ENCODE data around the gene DTD2. TPM values are rescaled to one million over a fixed set of nuclear protein-coding genes. Genes with fewer than 3 reads are reported as not detected.

DTD2 gene
- total RNA-seq, 1 experiment from 2014 or later: 15.2 TPM

DNA sequence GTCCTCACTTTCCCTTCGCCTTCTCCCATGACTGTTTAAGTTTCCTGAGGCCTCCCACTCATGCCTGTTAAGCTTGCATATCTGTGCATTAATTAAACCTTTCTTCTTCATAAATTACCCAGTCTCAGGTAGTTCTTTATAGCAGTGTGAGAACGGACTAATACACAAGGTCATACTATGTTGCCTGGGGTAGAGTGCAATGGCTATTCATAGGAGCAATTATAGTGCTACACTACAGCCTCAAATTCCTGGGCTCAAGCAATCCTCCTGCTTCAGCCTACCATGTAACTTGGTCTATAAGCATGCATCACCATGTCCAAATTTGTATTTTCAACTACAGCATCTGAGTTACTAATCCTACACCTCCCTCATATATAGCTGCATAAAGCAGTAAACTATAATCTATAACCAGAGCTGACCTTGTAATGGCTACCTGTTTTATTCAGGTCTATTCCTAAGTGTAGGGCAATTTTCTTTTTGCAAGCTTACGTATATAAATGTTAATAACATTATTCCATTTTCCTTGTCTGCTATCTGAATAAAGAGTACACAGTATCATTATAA, 55.9 kb downstream of the DTD2 start:
- Histone ChIP-seq H3K27ac (ENCODE audit: low read length) (no peak overlapping the region), H3K36me3 (ENCODE audit: control insufficient read depth, insufficient read depth, low read length) (peaks cover 3% of the 10 kb centered on the region), H3K27me3 (ENCODE audit: control insufficient read depth, insufficient read depth, low read length) (no peaks in the 10 kb centered on the region), H3K4me3 (ENCODE audit: low read depth in 2 of 2, low read length in 2 of 2) (no peak overlapping the region), H3K9me3 (ENCODE audit: control insufficient read depth, insufficient read depth, low read depth, low read length) (no peaks in the 10 kb centered on the region), H3K4me1 (ENCODE audit: control insufficient read depth, insufficient read depth, low read length) (no peaks in the 10 kb centered on the region)
- TF ChIP-seq, protein P1, sequence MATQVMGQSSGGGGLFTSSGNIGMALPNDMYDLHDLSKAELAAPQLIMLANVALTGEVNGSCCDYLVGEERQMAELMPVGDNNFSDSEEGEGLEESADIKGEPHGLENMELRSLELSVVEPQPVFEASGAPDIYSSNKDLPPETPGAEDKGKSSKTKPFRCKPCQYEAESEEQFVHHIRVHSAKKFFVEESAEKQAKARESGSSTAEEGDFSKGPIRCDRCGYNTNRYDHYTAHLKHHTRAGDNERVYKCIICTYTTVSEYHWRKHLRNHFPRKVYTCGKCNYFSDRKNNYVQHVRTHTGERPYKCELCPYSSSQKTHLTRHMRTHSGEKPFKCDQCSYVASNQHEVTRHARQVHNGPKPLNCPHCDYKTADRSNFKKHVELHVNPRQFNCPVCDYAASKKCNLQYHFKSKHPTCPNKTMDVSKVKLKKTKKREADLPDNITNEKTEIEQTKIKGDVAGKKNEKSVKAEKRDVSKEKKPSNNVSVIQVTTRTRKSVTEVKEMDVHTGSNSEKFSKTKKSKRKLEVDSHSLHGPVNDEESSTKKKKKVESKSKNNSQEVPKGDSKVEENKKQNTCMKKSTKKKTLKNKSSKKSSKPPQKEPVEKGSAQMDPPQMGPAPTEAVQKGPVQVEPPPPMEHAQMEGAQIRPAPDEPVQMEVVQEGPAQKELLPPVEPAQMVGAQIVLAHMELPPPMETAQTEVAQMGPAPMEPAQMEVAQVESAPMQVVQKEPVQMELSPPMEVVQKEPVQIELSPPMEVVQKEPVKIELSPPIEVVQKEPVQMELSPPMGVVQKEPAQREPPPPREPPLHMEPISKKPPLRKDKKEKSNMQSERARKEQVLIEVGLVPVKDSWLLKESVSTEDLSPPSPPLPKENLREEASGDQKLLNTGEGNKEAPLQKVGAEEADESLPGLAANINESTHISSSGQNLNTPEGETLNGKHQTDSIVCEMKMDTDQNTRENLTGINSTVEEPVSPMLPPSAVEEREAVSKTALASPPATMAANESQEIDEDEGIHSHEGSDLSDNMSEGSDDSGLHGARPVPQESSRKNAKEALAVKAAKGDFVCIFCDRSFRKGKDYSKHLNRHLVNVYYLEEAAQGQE (IDR thresholded peaks at IDR 0.05; ENCODE audit: insufficient read depth in 1 of 2, low read depth in 2 of 2, low read length in 1 of 2): no peak
- TF ChIP-seq CTCF (IDR thresholded peaks at IDR 0.05) (no peak), SIN3A (IDR thresholded peaks at IDR 0.05; ENCODE audit: borderline replicate concordance, insufficient read depth, low read depth, low read length) (no peak), TCF7L2 (IDR thresholded peaks at IDR 0.05; ENCODE audit: low read depth, low read length) (no peak), POLR2AphosphoS5 (IDR thresholded peaks at IDR 0.05; ENCODE audit: low read depth, low read length) (no peak)
- ChIA-PET CTCF (no interaction called here), POLR2A (no interaction called here)
- no TSS peak for BruUV-seq (replicated peaks)
- intact Hi-C loops (cut with micrococcal nuclease; ENCODE audit: unreplicated experiment) (no loop called here), in situ Hi-C loops (cut with HindIII; ENCODE audit: low pct_unique_long_range_greater_than_20kb, low sequenced_read_pairs) (no loop called here)
- no peak for ATAC-seq
- no peak for DNase-seq (ENCODE audit: low read depth, low spot score)

DNA sequence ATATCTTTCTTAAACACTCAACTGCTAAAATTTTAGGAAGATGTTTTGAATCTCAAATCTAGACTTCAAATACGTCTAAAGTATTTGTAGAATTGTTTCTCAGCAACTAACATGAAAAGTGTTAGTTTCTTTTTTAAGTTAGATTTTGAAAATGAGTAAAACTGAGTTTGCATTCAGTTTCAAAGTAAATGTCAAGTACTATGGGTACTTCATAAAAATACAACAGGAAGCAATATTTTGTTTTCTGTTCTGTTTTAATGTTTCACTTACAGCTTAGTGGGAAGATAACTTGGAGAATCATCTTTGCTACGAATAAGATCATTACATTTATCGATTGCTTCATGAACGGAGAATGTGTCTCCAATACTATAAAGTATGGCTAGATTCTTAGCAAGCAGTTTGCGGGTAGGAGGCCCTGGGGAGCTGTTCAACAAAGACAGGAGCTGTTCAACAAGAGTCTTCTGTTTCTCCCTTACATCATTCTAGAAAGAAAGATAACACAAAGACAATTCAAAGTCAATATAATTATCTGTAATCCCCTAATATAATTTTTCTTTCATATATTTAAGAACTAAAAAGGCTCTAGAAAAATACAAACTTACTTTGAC, 57.2 kb downstream of the DTD2 start:
- POLR2A ChIA-PET: interaction anchor here (0.6 kb wide), 1 partner anchor 37 kb away, joined by 4 read pairs; no protein-coding TSS in a partner anchor
- H3K27ac ChIP-seq (ENCODE audit: low read length): no peak overlapping the region
- BruUV-seq (replicated peaks): no TSS peak
- H3K27me3 ChIP-seq (ENCODE audit: control insufficient read depth, insufficient read depth, low read length): no peaks in the 10 kb centered on the region
- intact Hi-C loops (cut with micrococcal nuclease; ENCODE audit: unreplicated experiment): no loop called here
- no peaks in the 10 kb centered on the region for H3K9me3 ChIP-seq (ENCODE audit: control insufficient read depth, insufficient read depth, low read depth, low read length)
- in situ Hi-C loops (cut with HindIII; ENCODE audit: low pct_unique_long_range_greater_than_20kb, low sequenced_read_pairs): no loop called here
- ATAC-seq (no peak), DNase-seq (ENCODE audit: low read depth, low spot score) (no peak)
- H3K4me3 ChIP-seq (ENCODE audit: low read depth in 2 of 2, low read length in 2 of 2): no peak overlapping the region
- CTCF ChIA-PET: no interaction called here
- H3K36me3 ChIP-seq (ENCODE audit: control insufficient read depth, insufficient read depth, low read length): peaks cover 3% of the 10 kb centered on the region
- no peak for TF ChIP-seq POLR2AphosphoS5 (IDR thresholded peaks at IDR 0.05; ENCODE audit: low read depth, low read length)
- TF ChIP-seq TCF7L2 (IDR thresholded peaks at IDR 0.05; ENCODE audit: low read depth, low read length): no peak
- no peak for TF ChIP-seq CTCF (IDR thresholded peaks at IDR 0.05)
- TF ChIP-seq, protein P1 (IDR thresholded peaks at IDR 0.05; ENCODE audit: insufficient read depth in 1 of 2, low read depth in 2 of 2, low read length in 1 of 2): no peak
- TF ChIP-seq SIN3A (IDR thresholded peaks at IDR 0.05; ENCODE audit: borderline replicate concordance, insufficient read depth, low read depth, low read length): no peak
- H3K4me1 ChIP-seq (ENCODE audit: control insufficient read depth, insufficient read depth, low read length): no peaks in the 10 kb centered on the region
